HG02938 (cell line): Measurements from ENCODE around the gene MRPS18B.
"Not testable (repeated sequence)": the region's sequence is repeated elsewhere in the genome, so short reads cannot be mapped to it uniquely, and the experiment has no call there.

Experiments used
- ATAC-seq: cut with Tn5 transposase; IDR thresholded peaks from one replicate; pipeline ENCODE4 v1.9.1; 2021; ENCODE audit warnings: mild to moderate bottlenecking, moderate library complexity; ENCODE audit not compliant: unreplicated experiment

The MRPS18B gene

DNA sequence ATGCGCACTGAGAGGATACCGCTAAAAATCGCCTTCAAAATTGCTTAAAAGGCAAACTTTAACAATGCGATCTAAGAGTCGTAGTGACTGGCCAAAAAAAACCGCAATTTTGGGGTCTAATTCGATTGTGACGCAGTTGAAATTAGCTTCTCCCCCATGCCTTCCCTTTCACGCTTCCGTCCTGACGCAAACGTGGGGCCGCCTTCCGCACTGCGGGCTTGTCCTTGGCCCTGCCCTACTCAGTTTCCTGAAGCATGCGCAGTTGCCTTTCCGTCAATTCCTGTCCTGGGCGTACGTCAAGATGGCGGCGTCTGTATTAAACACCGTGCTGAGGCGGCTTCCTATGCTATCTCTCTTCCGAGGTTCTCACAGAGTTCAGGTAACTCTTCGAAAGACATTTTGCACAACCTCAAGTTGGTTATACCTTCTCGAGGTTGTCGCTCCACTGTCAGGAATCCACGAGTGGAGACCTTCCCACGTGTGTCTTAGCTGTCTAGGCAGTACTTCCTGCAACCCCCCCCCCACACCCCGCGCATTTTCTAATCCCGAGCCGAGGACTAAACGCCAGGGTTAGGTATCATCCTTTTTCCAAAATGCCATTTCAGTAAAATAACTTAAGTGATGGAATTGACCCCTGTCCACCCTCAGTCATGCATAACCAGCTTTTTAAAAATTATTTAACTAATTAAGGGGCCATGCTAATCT is at the start of gene MRPS18B:
MRPS18B (plus strand) TSS at position 276 of the 705 bp plus-strand sequence; CDS start at position 302, 26 bp downstream.
- peak; percentile 75 for ATAC-seq

DNA sequence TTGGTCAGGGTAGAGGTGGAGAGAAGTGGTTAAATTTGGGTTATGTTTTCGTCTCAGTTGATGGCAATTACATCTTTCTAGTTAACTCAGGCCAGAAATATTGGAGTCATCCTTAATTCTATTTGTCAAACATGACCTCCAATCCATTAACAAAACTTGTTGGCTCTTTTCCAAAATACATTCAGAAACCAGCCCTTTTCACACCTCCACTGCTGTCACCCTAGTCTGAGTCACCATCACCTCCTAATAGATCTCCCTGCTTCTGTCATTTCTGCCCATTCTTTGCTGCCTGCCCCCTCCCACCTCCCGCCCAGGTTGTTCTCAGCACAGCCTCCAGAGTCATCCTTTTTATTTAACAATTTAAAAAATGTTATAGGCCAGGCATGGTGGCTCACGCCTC is 49.4 kb upstream of the MRPS18B start:
- no peak for ATAC-seq

DNA sequence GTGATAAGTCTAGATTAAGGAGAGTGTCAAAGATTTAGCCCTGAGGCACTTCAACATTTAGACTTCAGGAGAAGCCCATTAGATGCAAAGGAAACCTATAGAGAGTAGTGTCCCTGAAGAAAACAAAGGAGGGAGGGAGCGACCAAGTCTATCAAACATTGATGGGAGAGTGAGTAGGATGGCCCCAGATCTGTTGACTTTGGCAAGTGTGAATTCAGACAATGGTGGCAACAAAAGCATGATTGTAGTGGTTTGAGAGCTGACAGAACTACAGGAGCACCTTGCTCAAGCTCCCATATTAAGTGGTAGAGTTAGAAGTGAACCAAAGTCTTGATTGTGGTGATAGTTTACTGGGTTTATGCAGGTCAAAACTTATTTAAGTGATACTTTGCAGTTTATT is 47.4 kb upstream of the MRPS18B start:
- ATAC-seq, result no peak

GRCh38 chr6:30570740-30571074 is 46.9 kb upstream of the MRPS18B start:
- ATAC-seq, result peak; percentile 20

DNA sequence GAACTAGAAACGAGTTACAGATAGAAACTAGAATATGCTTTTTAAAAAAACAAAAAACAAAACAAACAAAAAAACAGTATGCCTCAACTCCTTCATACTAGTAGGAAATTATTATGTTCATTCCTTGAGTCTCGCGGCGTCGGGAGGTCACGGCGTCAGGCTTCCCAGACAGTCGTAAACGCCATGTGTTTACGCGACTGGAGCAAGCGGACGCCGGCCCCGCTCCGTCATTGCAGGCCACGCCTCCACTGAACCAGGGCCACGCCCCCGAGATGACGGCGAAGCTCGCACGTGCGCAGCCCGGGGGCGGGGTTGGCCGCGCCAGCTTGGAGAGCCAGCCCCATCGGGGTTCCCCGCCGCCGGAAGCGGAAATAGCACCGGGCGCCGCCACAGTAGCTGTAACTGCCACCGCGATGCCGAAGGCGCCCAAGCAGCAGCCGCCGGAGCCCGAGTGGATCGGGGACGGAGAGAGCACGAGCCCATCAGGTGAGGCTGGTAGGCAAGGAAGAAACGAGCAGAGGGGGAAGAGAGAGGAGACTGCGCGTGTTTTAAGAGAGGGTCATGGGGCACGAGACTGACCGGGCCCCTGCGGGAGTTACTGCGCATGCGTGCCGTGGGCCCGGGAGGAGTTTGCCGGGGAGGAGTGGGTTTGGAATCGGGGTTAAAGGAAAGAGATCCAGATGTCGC is 46.4 kb upstream of the MRPS18B start, which contains the start of gene ABCF1:
ABCF1 (plus strand) TSS at position 368 of the 687 bp plus-strand sequence; CDS start at position 414, 46 bp downstream.
- ATAC-seq, result peak; percentile 77

DNA sequence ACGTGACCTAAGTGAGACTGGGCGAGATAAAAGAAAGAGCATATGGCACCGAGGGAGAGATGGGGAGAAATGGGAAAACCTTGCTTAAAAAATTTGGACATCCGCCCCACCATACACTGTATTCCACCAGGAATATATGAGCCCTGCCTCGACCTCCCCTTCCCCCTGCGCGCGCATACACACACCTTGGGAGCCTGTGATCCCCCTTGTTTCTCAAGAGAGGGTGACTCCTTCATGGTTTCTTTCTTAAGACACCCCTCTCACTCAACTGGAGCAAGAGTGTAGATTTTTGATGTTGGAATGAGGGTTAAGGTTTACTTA is 45.9 kb upstream of the MRPS18B start:
- ATAC-seq, result no peak

- ATAC-seq, result no peak
Observed at GRCh38 chr6:30572148-30572547, 45.5 kb upstream of the MRPS18B start.

GRCh38 chr6:30573113-30573512 is 44.5 kb upstream of the MRPS18B start:
- no peak for ATAC-seq

- no peak for ATAC-seq
Observed at GRCh38 chr6:30578051-30578450, 39.6 kb upstream of the MRPS18B start.

DNA sequence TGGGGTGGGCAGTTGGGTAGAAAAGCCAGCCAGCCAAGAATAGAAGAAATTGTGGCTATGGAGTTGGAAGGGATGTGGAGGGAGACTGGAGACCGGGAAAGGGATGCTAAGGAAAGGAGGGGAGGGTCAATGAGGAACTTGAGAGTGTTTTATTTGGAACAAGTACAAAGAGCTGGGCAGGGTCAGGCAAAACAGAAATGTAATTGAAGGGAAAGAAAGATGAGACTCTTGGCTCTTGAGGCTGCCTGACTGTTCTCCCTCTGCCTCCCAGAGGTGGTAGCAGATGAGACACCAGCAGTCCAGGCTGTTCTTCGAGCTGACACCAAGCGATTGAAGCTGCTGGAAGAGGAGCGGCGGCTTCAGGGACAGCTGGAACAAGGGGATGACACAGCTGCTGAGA is 33.7 kb upstream of the MRPS18B start:
- ATAC-seq, result no peak

GRCh38 chr6:30589754-30590358 is 27.8 kb upstream of the MRPS18B start:
- no peak for ATAC-seq

DNA sequence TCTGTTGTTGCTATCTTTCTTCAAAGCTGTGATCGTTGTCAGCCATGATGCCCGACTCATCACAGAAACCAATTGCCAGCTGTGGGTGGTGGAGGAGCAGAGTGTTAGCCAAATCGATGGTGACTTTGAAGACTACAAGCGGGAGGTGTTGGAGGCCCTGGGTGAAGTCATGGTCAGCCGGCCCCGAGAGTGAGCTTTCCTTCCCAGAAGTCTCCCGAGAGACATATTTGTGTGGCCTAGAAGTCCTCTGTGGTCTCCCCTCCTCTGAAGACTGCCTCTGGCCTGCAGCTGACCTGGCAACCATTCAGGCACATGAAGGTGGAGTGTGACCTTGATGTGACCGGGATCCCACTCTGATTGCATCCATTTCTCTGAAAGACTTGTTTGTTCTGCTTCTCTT is 27.1 kb upstream of the MRPS18B start:
- no peak for ATAC-seq

- ATAC-seq, result no peak
Observed at GRCh38 chr6:30591008-30591407, 26.6 kb upstream of the MRPS18B start.

DNA sequence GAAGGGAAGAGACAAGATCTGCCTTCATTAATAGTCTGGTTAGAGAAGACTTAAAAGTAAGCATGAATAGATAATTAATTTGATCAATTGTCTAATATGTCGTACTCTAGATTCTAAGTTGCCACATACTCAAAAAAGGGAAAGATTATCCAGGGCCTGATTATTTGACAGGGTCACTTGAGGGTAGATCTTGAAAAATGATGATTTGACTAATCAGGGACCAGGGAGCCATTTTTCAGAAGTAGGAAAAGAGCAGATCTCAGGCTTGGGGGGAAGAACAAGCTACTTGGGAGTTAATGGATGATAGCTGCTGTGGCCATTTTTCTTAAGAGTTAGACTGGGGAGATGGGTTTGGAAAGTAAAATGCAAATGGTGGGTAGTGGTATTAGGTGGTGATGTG is 25.4 kb upstream of the MRPS18B start:
- ATAC-seq, result no peak

GRCh38 chr6:30597315-30598144 is 20.1 kb upstream of the MRPS18B start:
- ATAC-seq, result not testable (repeated sequence)

DNA sequence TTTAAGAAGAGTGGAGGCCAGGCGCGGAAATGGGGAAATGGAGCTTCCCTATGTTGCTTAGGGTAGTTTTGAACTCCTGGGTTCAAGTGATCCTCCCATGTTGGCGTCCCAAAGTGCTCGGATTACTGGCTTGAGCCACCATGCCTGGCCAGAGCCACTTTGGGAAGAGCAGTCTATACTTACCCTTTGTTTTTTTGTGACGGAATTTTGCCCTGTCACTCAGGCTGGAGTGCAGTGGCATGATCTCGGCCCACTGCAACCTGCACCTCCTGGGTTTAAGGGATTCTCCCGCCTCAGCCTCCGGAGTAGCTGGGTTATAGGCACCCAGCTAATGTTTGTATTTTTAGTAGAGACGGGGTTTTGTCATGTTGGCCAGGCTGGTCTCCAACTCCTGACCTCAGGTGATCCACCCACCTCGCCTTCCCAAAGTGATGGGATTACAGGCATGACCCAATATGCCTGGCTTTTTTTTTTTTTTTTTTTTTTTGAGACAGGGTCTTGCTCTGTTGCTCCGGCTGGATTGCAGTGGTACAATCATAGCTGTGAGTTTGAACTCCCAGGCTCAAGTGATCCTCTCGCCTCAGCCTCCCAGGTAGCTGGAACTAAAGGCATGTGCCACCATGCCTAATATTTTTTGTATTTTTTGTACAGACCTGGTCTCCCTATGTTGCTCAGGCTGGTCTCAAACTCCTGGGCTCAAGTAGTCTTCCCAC is 18.6 kb upstream of the MRPS18B start:
- ATAC-seq, result no peak

DNA sequence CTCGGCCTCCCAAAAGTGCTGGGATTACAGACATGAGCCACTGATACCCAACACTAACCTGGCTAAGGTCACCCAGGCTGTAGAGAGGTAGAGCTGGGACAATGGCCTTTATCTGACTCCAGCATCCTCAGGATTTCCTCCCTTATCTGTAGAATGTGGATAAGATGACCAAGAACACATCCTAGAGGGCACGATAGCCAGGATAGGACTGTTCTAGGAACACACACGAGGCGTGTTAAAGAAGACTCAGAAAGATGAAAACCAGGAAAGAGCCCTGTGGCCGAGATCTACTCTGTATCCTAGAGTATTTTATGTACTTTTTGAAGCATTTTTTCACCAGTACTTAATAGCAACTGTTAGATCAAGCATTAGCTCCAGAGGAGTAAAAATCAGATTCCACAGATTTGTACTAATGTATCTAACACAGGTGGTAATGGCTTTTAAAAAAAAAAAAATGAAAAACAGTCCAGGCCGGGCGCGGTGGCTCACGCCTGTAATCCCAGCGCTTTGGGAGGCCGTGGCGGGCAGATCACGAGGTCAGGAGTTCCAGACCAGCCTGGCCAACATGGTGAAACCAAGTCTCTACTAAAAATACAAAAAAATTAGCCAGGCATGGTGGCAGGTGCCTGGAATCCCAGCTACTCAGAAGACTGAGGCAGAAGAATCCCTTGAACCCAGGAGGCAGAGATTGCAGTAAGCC is 17.9 kb upstream of the MRPS18B start:
- no peak for ATAC-seq

DNA sequence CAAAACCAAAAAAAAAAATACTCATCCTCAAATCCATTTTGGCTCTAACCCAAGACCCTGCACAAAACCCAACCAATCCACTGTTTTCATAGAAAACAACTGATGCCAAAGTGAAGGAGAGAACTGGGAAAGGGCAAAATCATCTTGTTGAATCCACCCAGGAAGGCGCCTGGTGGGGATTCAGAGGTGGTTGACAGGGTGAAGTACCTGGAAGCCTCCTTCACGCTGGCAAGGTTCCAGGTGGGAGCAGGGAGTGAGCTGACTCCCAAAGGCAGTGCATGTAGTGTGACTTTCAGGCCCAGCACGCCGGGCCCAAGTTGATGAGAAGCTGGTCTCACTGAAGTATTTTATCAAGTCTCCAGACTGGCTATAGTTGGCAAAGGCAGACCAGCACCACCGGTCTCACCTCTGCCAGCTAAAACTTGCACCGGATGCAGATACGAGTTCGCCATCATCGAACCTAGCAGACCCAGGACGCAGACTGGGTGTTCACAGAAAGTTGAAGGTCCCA is 17.1 kb upstream of the MRPS18B start:
- no peak for ATAC-seq

DNA sequence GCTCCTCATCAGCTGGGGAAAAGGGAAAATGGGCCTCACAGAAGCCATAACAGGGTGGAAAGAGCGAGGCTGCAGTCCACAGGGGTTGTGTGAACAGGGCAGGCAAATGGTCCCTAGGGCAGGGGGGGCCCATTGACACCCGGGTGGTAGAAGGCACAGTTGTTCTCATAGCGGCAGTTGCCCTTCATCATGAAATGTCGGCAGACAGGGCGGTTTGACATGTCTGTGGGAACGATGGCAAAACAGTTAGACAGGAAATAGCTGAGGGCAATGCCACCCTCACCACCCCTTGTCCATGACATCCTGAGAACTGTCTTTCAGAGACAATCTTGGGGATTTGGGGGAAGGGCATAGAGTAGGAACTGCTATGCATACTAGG is 16.2 kb upstream of the MRPS18B start:
- ATAC-seq, result no peak
